Measurements from ENCODE around the gene ORAI1.
A peak's percentile ranks its signal among the peaks of the same experiment; 100 is the strongest.
"Not testable (repeated sequence)": the region's sequence is repeated elsewhere in the genome, so short reads cannot be mapped to it uniquely, and the experiment has no call there.

ORAI1 gene

GRCh38 chr12:121626853-121627640 is 717 bp downstream of the ORAI1 start:
- peak; percentile 3 for TF ChIP-seq CTCF (IDR thresholded peaks at IDR 0.05; ENCODE audit: low read depth, low read length, missing control alignments)
- H3K4me3 ChIP-seq (ENCODE audit: low read depth, low read length) = peak overlapping the region; percentile 62
- DNase-seq (ENCODE audit: low read depth) = peak; percentile 59

- H3K4me3 ChIP-seq (ENCODE audit: low read depth, low read length) = peak overlapping the region; percentile 62
- no peak for DNase-seq (ENCODE audit: low read depth)
- no peak for TF ChIP-seq CTCF (IDR thresholded peaks at IDR 0.05; ENCODE audit: low read depth, low read length, missing control alignments)
These were observed 1.7 kb downstream of the ORAI1 start for GRCh38 chr12:121628037-121628436.

GRCh38 chr12:121628536-121628935 is 2.2 kb downstream of the ORAI1 start:
- no peak for DNase-seq (ENCODE audit: low read depth)
- peak overlapping the region; percentile 62 for H3K4me3 ChIP-seq (ENCODE audit: low read depth, low read length)
- no peak for TF ChIP-seq CTCF (IDR thresholded peaks at IDR 0.05; ENCODE audit: low read depth, low read length, missing control alignments)

- TF ChIP-seq CTCF (IDR thresholded peaks at IDR 0.05; ENCODE audit: low read depth, low read length, missing control alignments) = no peak
- no peak overlapping the region for H3K4me3 ChIP-seq (ENCODE audit: low read depth, low read length)
- DNase-seq (ENCODE audit: low read depth) = no peak
These were observed 4.5 kb downstream of the ORAI1 start for GRCh38 chr12:121630791-121631355.

- no peak for TF ChIP-seq CTCF (IDR thresholded peaks at IDR 0.05; ENCODE audit: low read depth, low read length, missing control alignments)
- DNase-seq (ENCODE audit: low read depth) = no peak
- H3K4me3 ChIP-seq (ENCODE audit: low read depth, low read length) = no peak overlapping the region
These were observed 6.0 kb downstream of the ORAI1 start for GRCh38 chr12:121632069-121632970.

- not testable (repeated sequence) for DNase-seq (ENCODE audit: low read depth); H3K4me3 ChIP-seq (ENCODE audit: low read depth, low read length)
These were observed 7.5 kb downstream of the ORAI1 start for GRCh38 chr12:121633833-121634196.

- H3K4me3 ChIP-seq (ENCODE audit: low read depth, low read length) = no peak overlapping the region
- DNase-seq (ENCODE audit: low read depth) = no peak
- TF ChIP-seq CTCF (IDR thresholded peaks at IDR 0.05; ENCODE audit: low read depth, low read length, missing control alignments) = no peak
These were observed 8.5 kb downstream of the ORAI1 start for GRCh38 chr12:121634836-121635235.
